HL-60 (cell line): ENCODE data around the gene MFRP.
A peak's percentile ranks its signal among the peaks of the same experiment; 100 is the strongest.
"Not testable (repeated sequence)": the region's sequence is repeated elsewhere in the genome, so short reads cannot be mapped to it uniquely, and the experiment has no call there.

Experiments
- DNase-seq, 2 experiments: peaks; one replicate each; pipeline ENCODE4 v3.0.0-alpha.2; 2010 to 2020; ENCODE audit warnings: low read depth in 1 of 2, low spot score in 1 of 2
- H3K27ac ChIP-seq: fragments of 250-450 bp; sonication (Bioruptor Pico); replicated peaks from 2 replicates; pipeline ENCODE4 v1.5.1; 2020; ENCODE audit warnings: mild to moderate bottlenecking, moderate library complexity
- H3K27me3 ChIP-seq: fragments of 250-450 bp; sonication (Bioruptor Pico); 2 replicates; pipeline ENCODE4 v1.5.1; 2021; ENCODE audit warnings: mild to moderate bottlenecking, moderate library complexity; ENCODE audit not compliant: insufficient read depth, poor library complexity, severe bottlenecking
- H3K4me3 ChIP-seq: replicated peaks from 2 replicates; pipeline ENCODE4 v1.5.1; 2011; ENCODE audit warnings: mild to moderate bottlenecking, control low read depth, low read length; ENCODE audit not compliant: insufficient read depth
- CTCF ChIP-seq: IDR thresholded peaks from one replicate; pipeline ENCODE4 v1.5.1; 2011; ENCODE audit warnings: low read length, control low read depth, inconsistent platforms; ENCODE audit not compliant: insufficient read depth
- GABPA ChIP-seq: IDR thresholded peaks from 2 replicates; pipeline ENCODE4 v1.6.1; 2012; ENCODE audit warnings: low read depth
- POLR2AphosphoS5 ChIP-seq: IDR thresholded peaks from 2 replicates; pipeline ENCODE4 v1.6.1; 2012; ENCODE audit warnings: low read depth
- REST ChIP-seq: IDR thresholded peaks from 2 replicates; pipeline ENCODE4 v1.6.1; 2012; ENCODE audit warnings: low read depth; ENCODE audit not compliant: insufficient replicate concordance
- SPI1 ChIP-seq: IDR thresholded peaks from 2 replicates; pipeline ENCODE4 v1.6.1; 2012; ENCODE audit warnings: low read depth, mild to moderate bottlenecking, borderline replicate concordance

MFRP gene

GRCh38 chr11:119384332-119384731, 37.8 kb upstream of the MFRP start:
- Histone ChIP-seq H3K27me3 (no peaks in the 10 kb centered on the region), H3K4me3 (no peak overlapping the region), H3K27ac (no peak overlapping the region)
- DNase-seq = no peak
- TF ChIP-seq CTCF (no peak), GABPA (no peak), REST (no peak), POLR2AphosphoS5 (no peak), SPI1 (no peak)

- not testable (repeated sequence) for DNase-seq, H3K27ac ChIP-seq, H3K27me3 ChIP-seq, H3K4me3 ChIP-seq
These were observed 36.0 kb upstream of the MFRP start for GRCh38 chr11:119382513-119382912.

DNA sequence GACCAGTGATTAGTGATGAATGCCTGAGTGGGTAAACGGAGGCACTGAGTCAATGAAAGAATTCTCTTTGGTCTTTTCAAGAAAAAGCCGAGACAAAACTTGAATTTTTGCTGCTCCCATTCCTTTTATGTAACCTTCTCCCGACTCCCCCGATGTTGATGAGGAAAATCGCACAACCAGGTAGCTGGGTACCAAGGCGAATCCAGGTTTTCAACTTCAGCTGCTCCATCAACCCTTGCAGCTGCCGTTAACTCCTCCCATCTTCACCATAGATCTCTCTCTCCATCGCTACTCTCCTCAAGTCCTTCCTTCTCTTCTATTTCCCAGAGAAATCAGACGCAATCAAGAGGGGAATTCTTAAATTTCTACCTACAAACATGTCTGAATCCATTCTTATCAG, 35.6 kb upstream of the MFRP start:
- Histone ChIP-seq H3K27me3 (no peaks in the 10 kb centered on the region), H3K27ac (peak overlapping the region; percentile 53; the same call in 1 of the 2 replicates), H3K4me3 (peak overlapping the region; percentile 45)
- DNase-seq = no peak
- TF ChIP-seq GABPA (no peak), CTCF (no peak), SPI1 (no peak), POLR2AphosphoS5 (no peak), REST (no peak)

GRCh38 chr11:119381181-119381988, 34.9 kb upstream of the MFRP start, which contains the start of gene USP2:
Gene USP2 (minus strand): TSS chr11:119381690. CDS start chr11:119373480, 8,210 bp downstream.
- peak within 1 kb of the TSS; percentile 53; the same call in 1 of the 2 replicates for H3K27ac ChIP-seq
- no peak for TF ChIP-seq GABPA
- TF ChIP-seq REST = no peak
- TF ChIP-seq CTCF = peak; percentile 62
- H3K27me3 ChIP-seq = no peaks in the 10 kb centered on the region
- peak within 1 kb of the TSS; percentile 59 for H3K4me3 ChIP-seq
- DNase-seq = peak; percentile 89 to 94
